Fibroblast of skin of left biceps (primary cell): ENCODE data around the gene ZC3H7A.
"Not testable (repeated sequence)": the region's sequence is repeated elsewhere in the genome, so short reads cannot be mapped to it uniquely, and the experiment has no call there.

ENCODE experiments used
- DNase-seq, 2 experiments: peaks; one replicate each; pipeline ENCODE4 v3.0.0-alpha.2; 2013; ENCODE audit warnings: low read depth in 2 of 2

The ZC3H7A gene

GRCh38 chr16:11797166-11797956 is at the start of gene ZC3H7A:
Gene ZC3H7A, minus strand, starts transcription at chr16:11797258. Its CDS starts 14,904 bp downstream, at chr16:11782354.
- DNase-seq: peak; percentile 91 to 92

- no peak for DNase-seq
These were observed 47.4 kb upstream of the ZC3H7A start for GRCh38 chr16:11844499-11844898.

- DNase-seq: no peak
These were observed 46.8 kb upstream of the ZC3H7A start for GRCh38 chr16:11843861-11844260.

GRCh38 chr16:11843206-11843605 is 46.1 kb upstream of the ZC3H7A start:
- no peak for DNase-seq

- no peak for DNase-seq
These were observed 44.0 kb upstream of the ZC3H7A start for GRCh38 chr16:11841026-11841425.

- DNase-seq: peak; percentile 88 to 91
These were observed 39.7 kb upstream of the ZC3H7A start for GRCh38 chr16:11836650-11837244.

GRCh38 chr16:11835891-11836649 is 39.0 kb upstream of the ZC3H7A start:
- DNase-seq: peak; percentile 54 to 62

- no peak for DNase-seq
These were observed 38.3 kb upstream of the ZC3H7A start for GRCh38 chr16:11835309-11835708.

- no peak for DNase-seq
These were observed 37.1 kb upstream of the ZC3H7A start for GRCh38 chr16:11833951-11834695.

GRCh38 chr16:11828696-11829095 is 31.6 kb upstream of the ZC3H7A start:
- DNase-seq: no peak

- DNase-seq: not testable (repeated sequence)
These were observed 28.6 kb upstream of the ZC3H7A start for GRCh38 chr16:11825520-11826165.

- no peak for DNase-seq
These were observed 27.3 kb upstream of the ZC3H7A start for GRCh38 chr16:11824362-11824761.

GRCh38 chr16:11823645-11824044 is 26.6 kb upstream of the ZC3H7A start:
- DNase-seq: not testable (repeated sequence)

- no peak for DNase-seq
These were observed 22.7 kb upstream of the ZC3H7A start for GRCh38 chr16:11819798-11820197.

GRCh38 chr16:11818970-11819369 is 21.9 kb upstream of the ZC3H7A start:
- not testable (repeated sequence) for DNase-seq

- DNase-seq: no peak
These were observed 19.1 kb upstream of the ZC3H7A start for GRCh38 chr16:11816123-11816522.

GRCh38 chr16:11814800-11815199 is 17.7 kb upstream of the ZC3H7A start:
- DNase-seq: not testable (repeated sequence)

GRCh38 chr16:11806721-11807120 is 9.7 kb upstream of the ZC3H7A start:
- DNase-seq: peak; percentile 58 to 66

GRCh38 chr16:11805556-11805955 is 8.5 kb upstream of the ZC3H7A start:
- DNase-seq: no peak

GRCh38 chr16:11801481-11802021 is 4.5 kb upstream of the ZC3H7A start:
- no peak for DNase-seq

- DNase-seq: no peak
These were observed 3.3 kb upstream of the ZC3H7A start for GRCh38 chr16:11800382-11800718.
